ENCODE results near the gene MICAL2. TPM values are rescaled to one million over a fixed set of nuclear protein-coding genes. Genes with fewer than 3 reads are reported as not detected.

The MICAL2 gene
- total and polyA plus RNA-seq, 2 of the 13 experiments (the other 11 are each of a cell fraction or from before 2014, with no cell fraction given): 0.78 to 1.1 TPM

DNA sequence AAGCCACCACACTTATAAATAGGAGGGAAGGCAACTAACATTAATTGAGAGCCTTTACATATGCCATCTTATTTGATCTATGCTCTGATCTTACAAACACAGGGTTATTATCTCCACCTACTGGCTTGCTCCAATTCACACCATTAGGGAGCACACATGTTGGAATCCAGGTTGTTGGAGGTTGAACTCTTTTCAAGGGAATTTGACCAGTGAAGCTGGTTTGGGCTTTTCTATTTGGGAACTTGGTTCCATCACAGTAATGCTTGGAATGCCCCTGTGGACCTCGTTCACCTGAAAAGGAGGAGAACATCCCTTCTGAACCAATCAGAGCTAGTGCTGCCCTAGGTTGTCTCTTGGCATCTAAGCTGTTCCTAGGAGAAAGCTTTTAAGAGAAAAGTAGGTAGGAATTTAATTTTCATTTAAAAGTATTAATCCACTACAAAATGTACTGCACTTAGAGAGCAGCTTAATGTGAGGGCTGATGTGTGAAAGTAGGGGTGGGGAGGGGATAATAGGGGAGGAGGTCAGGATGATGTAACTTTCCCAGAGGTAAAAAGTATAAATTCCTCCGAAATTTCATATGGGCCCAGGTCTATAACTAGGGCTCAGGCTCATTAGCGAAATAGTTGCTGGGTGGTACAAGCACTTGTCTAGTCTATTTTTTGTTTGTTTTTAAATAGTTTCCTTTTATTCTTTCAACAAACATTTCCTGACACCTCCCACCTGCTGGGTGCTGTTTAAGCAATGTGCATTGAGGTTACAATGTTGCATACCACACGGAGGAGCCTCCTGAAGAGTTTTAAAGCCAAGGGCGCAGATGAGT lies 7.6 kb upstream of the MICAL2 start:
- H4K20me1 ChIP-seq (ENCODE audit: insufficient read depth, low read length): no peaks in the 10 kb centered on the region
- no peak overlapping the region for H3K27ac ChIP-seq (ENCODE audit: extremely low read length, insufficient read depth, low read length)
- no peak overlapping the region; the same call in 1 of the 2 replicates for H3K4me2 ChIP-seq (ENCODE audit: low read depth, low read length)
- 1% methylated on average over 5 of the region's 5 CpGs for WGBS (ENCODE audit: low lambda C conversion rate)
- no peak overlapping the region for H2AFZ ChIP-seq (ENCODE audit: low read length)
- ATAC-seq (no peak), DNase-seq (ENCODE audit: low spot score) (no peak), FAIRE-seq (no peak)
- no peaks in the 10 kb centered on the region for H3K79me2 ChIP-seq (ENCODE audit: insufficient read depth, low read length)
- TF ChIP-seq ELF1 (CRISPR knock-in tag; IDR thresholded peaks at IDR 0.05) (no peak), BCL6 (CRISPR knock-in tag; IDR thresholded peaks at IDR 0.05) (no peak), NR2F6 (IDR thresholded peaks at IDR 0.05) (no peak), NR2F6 (CRISPR knock-in tag; IDR thresholded peaks at IDR 0.05) (no peak), ZNF124 (CRISPR knock-in tag; IDR thresholded peaks at IDR 0.05) (no peak), RBAK (CRISPR knock-in tag; IDR thresholded peaks at IDR 0.05) (no peak), RBM22 (optimal IDR thresholded peaks at IDR 0.05; ENCODE audit: low read length) (no peak), ZBTB21 (CRISPR knock-in tag; IDR thresholded peaks at IDR 0.05) (no peak), ZKSCAN5 (CRISPR knock-in tag; IDR thresholded peaks at IDR 0.05) (no peak), HMGA1 (CRISPR knock-in tag; conservative IDR thresholded peaks at IDR 0.05) (no peak), SIN3B (IDR thresholded peaks at IDR 0.05; ENCODE audit: low read length) (no peak), ERF (CRISPR knock-in tag; IDR thresholded peaks at IDR 0.05) (no peak), ZFAT (CRISPR knock-in tag; conservative IDR thresholded peaks at IDR 0.05) (no peak), NAIF1 (CRISPR knock-in tag; IDR thresholded peaks at IDR 0.05; ENCODE audit: borderline replicate concordance) (no peak), DMAP1 (CRISPR knock-in tag; IDR thresholded peaks at IDR 0.05) (no peak), ZNF12 (CRISPR knock-in tag; IDR thresholded peaks at IDR 0.05) (no peak)
- TF ChIP-seq, protein P1, sequence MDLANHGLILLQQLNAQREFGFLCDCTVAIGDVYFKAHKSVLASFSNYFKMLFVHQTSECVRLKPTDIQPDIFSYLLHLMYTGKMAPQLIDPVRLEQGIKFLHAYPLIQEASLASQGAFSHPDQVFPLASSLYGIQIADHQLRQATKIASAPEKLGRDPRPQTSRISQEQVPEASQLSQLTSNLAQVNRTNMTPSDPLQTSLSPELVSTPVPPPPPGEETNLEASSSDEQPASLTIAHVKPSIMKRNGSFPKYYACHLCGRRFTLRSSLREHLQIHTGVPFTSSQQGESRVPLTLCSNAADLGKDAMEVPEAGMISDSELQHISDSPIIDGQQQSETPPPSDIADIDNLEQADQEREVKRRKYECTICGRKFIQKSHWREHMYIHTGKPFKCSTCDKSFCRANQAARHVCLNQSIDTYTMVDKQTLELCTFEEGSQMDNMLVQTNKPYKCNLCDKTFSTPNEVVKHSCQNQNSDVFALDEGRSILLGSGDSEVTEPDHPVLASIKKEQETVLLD (CRISPR knock-in tag; IDR thresholded peaks at IDR 0.05; ENCODE audit: low read depth): no peak
- TF ChIP-seq, protein P2, sequence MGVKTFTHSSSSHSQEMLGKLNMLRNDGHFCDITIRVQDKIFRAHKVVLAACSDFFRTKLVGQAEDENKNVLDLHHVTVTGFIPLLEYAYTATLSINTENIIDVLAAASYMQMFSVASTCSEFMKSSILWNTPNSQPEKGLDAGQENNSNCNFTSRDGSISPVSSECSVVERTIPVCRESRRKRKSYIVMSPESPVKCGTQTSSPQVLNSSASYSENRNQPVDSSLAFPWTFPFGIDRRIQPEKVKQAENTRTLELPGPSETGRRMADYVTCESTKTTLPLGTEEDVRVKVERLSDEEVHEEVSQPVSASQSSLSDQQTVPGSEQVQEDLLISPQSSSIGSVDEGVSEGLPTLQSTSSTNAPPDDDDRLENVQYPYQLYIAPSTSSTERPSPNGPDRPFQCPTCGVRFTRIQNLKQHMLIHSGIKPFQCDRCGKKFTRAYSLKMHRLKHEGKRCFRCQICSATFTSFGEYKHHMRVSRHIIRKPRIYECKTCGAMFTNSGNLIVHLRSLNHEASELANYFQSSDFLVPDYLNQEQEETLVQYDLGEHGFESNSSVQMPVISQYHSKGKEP (CRISPR knock-in tag; IDR thresholded peaks at IDR 0.05): no peak
- H3K9me3 ChIP-seq (ENCODE audit: low read length): no peaks in the 10 kb centered on the region
- H3K4me3 ChIP-seq (replicated peaks in 1 of 3; ENCODE audit: insufficient read depth in 1 of 3, low read depth in 2 of 3, low read length in 3 of 3): no peak overlapping the region
- H3K36me3 ChIP-seq (replicated peaks in 1 of 2; ENCODE audit: control insufficient read depth in 1 of 2, insufficient read depth in 2 of 2, low read length in 2 of 2): no peaks in the 10 kb centered on the region
- ChIA-PET CTCF (ENCODE audit: low intra/inter-chr PET ratio, low total read pairs) (no interaction called here), POLR2A (no interaction called here)
- no peak overlapping the region for H3K9ac ChIP-seq (ENCODE audit: insufficient read depth, low read depth, low read length)
- H3K4me1 ChIP-seq (ENCODE audit: insufficient read depth, low read length): 0 out of 2 replicates have a peak, but pooled peaks cover 8% of the 10 kb centered on the region
- intact Hi-C loops (cut with micrococcal nuclease; ENCODE audit: unreplicated experiment) (no loop called here), in situ Hi-C loops (cut with HindIII; ENCODE audit: extremely low pct_ligation_motif_present, low pct_unique_long_range_greater_than_20kb) (no loop called here)
- H3K27me3 ChIP-seq (ENCODE audit: control insufficient read depth in 1 of 2, insufficient read depth in 2 of 2, low read length in 2 of 2): peaks cover 0 to 22% of the 10 kb centered on the region in 2 experiments; a peak in 2 of 5 replicates
- BruUV-seq (replicated peaks): no TSS peak
